IPS-18a (cell line): Measurements from ENCODE around the gene RECQL5.

ENCODE experiments used
- H3K27ac ChIP-seq: one replicate; pipeline ENCODE4 v1.5.1; 2013; ENCODE audit warnings: low read length
- H3K27me3 ChIP-seq: one replicate; pipeline ENCODE4 v1.6.1; 2013; ENCODE audit warnings: mild to moderate bottlenecking, low read length; ENCODE audit not compliant: control insufficient read depth, insufficient read depth
- H3K36me3 ChIP-seq: one replicate; pipeline ENCODE4 v1.6.1; 2013; ENCODE audit warnings: low read depth, low read length; ENCODE audit not compliant: control insufficient read depth
- H3K4me1 ChIP-seq: one replicate; pipeline ENCODE4 v1.6.1; 2013; ENCODE audit warnings: low read depth, low read length; ENCODE audit not compliant: control insufficient read depth
- H3K4me3 ChIP-seq: one replicate; pipeline ENCODE4 v1.5.1; 2013; ENCODE audit warnings: low read length
- H3K9ac ChIP-seq: one replicate; pipeline ENCODE4 v1.6.1; 2013; ENCODE audit warnings: mild to moderate bottlenecking, low read length, moderate library complexity
- H3K9me3 ChIP-seq: one replicate; pipeline ENCODE4 v1.6.1; 2013; ENCODE audit warnings: low read depth, low read length; ENCODE audit not compliant: control insufficient read depth

RECQL5 gene

GRCh38 chr17:75646638-75646992 lies 20.3 kb downstream of the RECQL5 start:
- Histone ChIP-seq H3K27ac (no peak overlapping the region), H3K9me3 (no peaks in the 10 kb centered on the region), H3K27me3 (no peaks in the 10 kb centered on the region), H3K36me3 (peaks cover 16% of the 10 kb centered on the region), H3K9ac (no peak overlapping the region), H3K4me3 (no peak overlapping the region), H3K4me1 (peaks cover 12% of the 10 kb centered on the region)

GRCh38 chr17:75645889-75646637 lies 20.9 kb downstream of the RECQL5 start:
- H3K4me1 ChIP-seq: peaks cover 12% of the 10 kb centered on the region
- H3K9ac ChIP-seq: no peak overlapping the region
- no peak overlapping the region for H3K27ac ChIP-seq
- H3K36me3 ChIP-seq: peaks cover 15% of the 10 kb centered on the region
- no peak overlapping the region for H3K4me3 ChIP-seq
- no peaks in the 10 kb centered on the region for H3K9me3 ChIP-seq
- no peaks in the 10 kb centered on the region for H3K27me3 ChIP-seq

- peaks cover 9% of the 10 kb centered on the region for H3K36me3 ChIP-seq
- H3K9ac ChIP-seq: no peak overlapping the region
- H3K4me1 ChIP-seq: peaks cover 12% of the 10 kb centered on the region
- H3K4me3 ChIP-seq: no peak overlapping the region
- no peaks in the 10 kb centered on the region for H3K27me3 ChIP-seq
- H3K9me3 ChIP-seq: no peaks in the 10 kb centered on the region
- H3K27ac ChIP-seq: no peak overlapping the region
Measured at GRCh38 chr17:75645501-75645888, 21.5 kb downstream of the RECQL5 start.

GRCh38 chr17:75643643-75644017 lies 23.3 kb downstream of the RECQL5 start:
- peaks cover 12% of the 10 kb centered on the region for H3K4me1 ChIP-seq
- H3K27ac ChIP-seq: no peak overlapping the region
- no peaks in the 10 kb centered on the region for H3K9me3 ChIP-seq
- H3K9ac ChIP-seq: no peak overlapping the region
- no peaks in the 10 kb centered on the region for H3K27me3 ChIP-seq
- no peak overlapping the region for H3K4me3 ChIP-seq
- no peaks in the 10 kb centered on the region for H3K36me3 ChIP-seq

- H3K27me3 ChIP-seq: no peaks in the 10 kb centered on the region
- H3K36me3 ChIP-seq: no peaks in the 10 kb centered on the region
- peaks cover 12% of the 10 kb centered on the region for H3K4me1 ChIP-seq
- no peaks in the 10 kb centered on the region for H3K9me3 ChIP-seq
- H3K4me3 ChIP-seq: no peak overlapping the region
- no peak overlapping the region for H3K9ac ChIP-seq
- no peak overlapping the region for H3K27ac ChIP-seq
Measured at GRCh38 chr17:75642784-75643642, 23.9 kb downstream of the RECQL5 start.

- H3K9ac ChIP-seq: no peak overlapping the region
Measured at GRCh38 chr17:75642182-75642783, 24.7 kb downstream of the RECQL5 start.

GRCh38 chr17:75641343-75641742 lies 25.6 kb downstream of the RECQL5 start:
- no peak overlapping the region for H3K4me3 ChIP-seq

More at GRCh38 chr17:75642182-75642783, 24.7 kb downstream of the RECQL5 start:
- Histone ChIP-seq H3K36me3 (no peaks in the 10 kb centered on the region), H3K9me3 (no peaks in the 10 kb centered on the region), H3K4me1 (peaks cover 12% of the 10 kb centered on the region), H3K27ac (no peak overlapping the region), H3K27me3 (no peaks in the 10 kb centered on the region), H3K4me3 (no peak overlapping the region)

GRCh38 chr17:75640556-75641119 lies 26.3 kb downstream of the RECQL5 start:
- no peaks in the 10 kb centered on the region for H3K9me3 ChIP-seq
- no peaks in the 10 kb centered on the region for H3K27me3 ChIP-seq
- peaks cover 12% of the 10 kb centered on the region for H3K4me1 ChIP-seq
- no peak overlapping the region for H3K4me3 ChIP-seq
- no peak overlapping the region for H3K27ac ChIP-seq
- H3K36me3 ChIP-seq: no peaks in the 10 kb centered on the region
- H3K9ac ChIP-seq: no peak overlapping the region

More at GRCh38 chr17:75641343-75641742, 25.6 kb downstream of the RECQL5 start:
- Histone ChIP-seq H3K9ac (no peak overlapping the region), H3K9me3 (no peaks in the 10 kb centered on the region), H3K27ac (no peak overlapping the region), H3K36me3 (no peaks in the 10 kb centered on the region), H3K4me1 (peaks cover 12% of the 10 kb centered on the region), H3K27me3 (no peaks in the 10 kb centered on the region)

GRCh38 chr17:75639771-75640555 lies 27.0 kb downstream of the RECQL5 start:
- H3K27me3 ChIP-seq: no peaks in the 10 kb centered on the region
- peaks cover 12% of the 10 kb centered on the region for H3K4me1 ChIP-seq
- no peaks in the 10 kb centered on the region for H3K9me3 ChIP-seq
- H3K4me3 ChIP-seq: no peak overlapping the region
- no peaks in the 10 kb centered on the region for H3K36me3 ChIP-seq
- H3K9ac ChIP-seq: no peak overlapping the region
- no peak overlapping the region for H3K27ac ChIP-seq

- Histone ChIP-seq H3K4me1 (peaks cover 12% of the 10 kb centered on the region), H3K27ac (no peak overlapping the region), H3K9ac (no peak overlapping the region), H3K4me3 (no peak overlapping the region), H3K36me3 (no peaks in the 10 kb centered on the region), H3K9me3 (no peaks in the 10 kb centered on the region), H3K27me3 (no peaks in the 10 kb centered on the region)
Measured at GRCh38 chr17:75639327-75639726, 27.6 kb downstream of the RECQL5 start.

GRCh38 chr17:75638893-75639292 lies 28.1 kb downstream of the RECQL5 start:
- H3K36me3 ChIP-seq: no peaks in the 10 kb centered on the region
- H3K9ac ChIP-seq: no peak overlapping the region
- no peak overlapping the region for H3K4me3 ChIP-seq
- H3K27me3 ChIP-seq: no peaks in the 10 kb centered on the region
- H3K4me1 ChIP-seq: peaks cover 12% of the 10 kb centered on the region
- H3K9me3 ChIP-seq: no peaks in the 10 kb centered on the region
- no peak overlapping the region for H3K27ac ChIP-seq
